Gastrocnemius medialis (tissue), 4 donors: ENCODE measurements around the gene PEMT. TPM values are rescaled to one million over a fixed set of nuclear protein-coding genes. Genes with fewer than 3 reads are reported as not detected.

Experiments
- ATAC-seq, 2 donors: fragments of 150-250 bp; one replicate each; pipeline ENCODE4 v1.9.1; 2016
- DNase-seq, 2 donors: peaks; one replicate each; pipeline ENCODE4 v3.0.0-alpha.2; 2019
- H3K27ac ChIP-seq, 4 donors: fragments of 200-600 bp; sonication (generic); 1 replicate in 1 of 4; 2 replicates in 3 of 4; pipeline ENCODE4 v1.5.1; 2016 to 2018; ENCODE audit warnings: mild to moderate bottlenecking in 2 of 4, moderate library complexity in 1 of 4
- H3K27me3 ChIP-seq, 3 donors: fragments of 200-600 bp; sonication (generic) in 2 of 3; 1 replicate in 1 of 3; 2 replicates in 2 of 3; pipeline versions ENCODE4 v1.5.1 to v1.6.0; 2016 to 2019; ENCODE audit warnings: mild to moderate bottlenecking in 1 of 3, moderate library complexity in 1 of 3
- H3K36me3 ChIP-seq, 2 donors: fragments of 200-600 bp; sonication (generic) in 1 of 2; one replicate each; pipeline ENCODE4 v1.5.1; 2017 to 2018
- H3K4me1 ChIP-seq, 2 donors: fragments of 200-600 bp; sonication (generic) in 1 of 2; one replicate each; pipeline ENCODE4 v1.5.1; 2016 to 2017; ENCODE audit warnings: mild to moderate bottlenecking in 2 of 2
- H3K4me3 ChIP-seq, 4 donors: fragments of 200-600 bp; sonication (generic) in 3 of 4; 1 replicate in 1 of 4; 2 replicates in 3 of 4; pipeline ENCODE4 v1.5.1; 2016 to 2019; ENCODE audit warnings: mild to moderate bottlenecking in 2 of 4
- H3K9me3 ChIP-seq, 3 donors: fragments of 200-600 bp; sonication (generic) in 2 of 3; 1 replicate in 1 of 3; 2 replicates in 2 of 3; pipeline ENCODE4 v1.5.1; 2016 to 2019
- POLR2A ChIP-seq, 2 donors: fragments of 450-650 bp; IDR thresholded peaks; one replicate each; pipeline ENCODE4 v1.6.1; 2017; ENCODE audit warnings: antibody characterized with exemption in 2 of 2, mild to moderate bottlenecking in 2 of 2, moderate library complexity in 2 of 2
- in situ Hi-C, 4 donors: fragments of 200-750 bp; cut with MboI; loops; one replicate each; pipeline versions ENCODE4 v1.15.0 to v1.8.0; 2017; ENCODE audit warnings: low sequenced_read_pairs in 4 of 4
- intact Hi-C: fragments of 100-400 bp; cut with DNase I; formaldehyde crosslinking; loops from one replicate; pipeline ENCODE4 v1.15.1; 2023; ENCODE audit warnings: low total_unique reads
- total RNA-seq, 4 donors: library from RNA; depleted of rRNA; stranded (reverse); fragments of >200 nt; gene quantifications; one replicate each; pipeline versions ENCODE4 v1.1.0 to v1.2.3, GENCODE V29; 2016
- TF ChIP-seq, protein P1 (sequence below), 5 experiments: fragments of 450-650 bp in 3 of 5; fragments of 200-600 bp in 2 of 5; sonication (generic) in 2 of 5; IDR thresholded peaks in 4 of 5; conservative IDR thresholded peaks in 1 of 5; 1 replicate in 4 of 5; 2 replicates in 1 of 5; pipeline ENCODE4 v1.5.1; 2016 to 2019; ENCODE audit warnings: antibody characterized with exemption in 5 of 5, mild to moderate bottlenecking in 3 of 5, moderate library complexity in 3 of 5

The PEMT gene
- total RNA-seq, 4 donors from 2014 or later = 32.8 to 48.2 (median 34.2) TPM

- intact Hi-C loops = no loop called here
- TF ChIP-seq POLR2A (IDR thresholded peaks at IDR 0.05) = no peak
- TF ChIP-seq, protein P1, sequence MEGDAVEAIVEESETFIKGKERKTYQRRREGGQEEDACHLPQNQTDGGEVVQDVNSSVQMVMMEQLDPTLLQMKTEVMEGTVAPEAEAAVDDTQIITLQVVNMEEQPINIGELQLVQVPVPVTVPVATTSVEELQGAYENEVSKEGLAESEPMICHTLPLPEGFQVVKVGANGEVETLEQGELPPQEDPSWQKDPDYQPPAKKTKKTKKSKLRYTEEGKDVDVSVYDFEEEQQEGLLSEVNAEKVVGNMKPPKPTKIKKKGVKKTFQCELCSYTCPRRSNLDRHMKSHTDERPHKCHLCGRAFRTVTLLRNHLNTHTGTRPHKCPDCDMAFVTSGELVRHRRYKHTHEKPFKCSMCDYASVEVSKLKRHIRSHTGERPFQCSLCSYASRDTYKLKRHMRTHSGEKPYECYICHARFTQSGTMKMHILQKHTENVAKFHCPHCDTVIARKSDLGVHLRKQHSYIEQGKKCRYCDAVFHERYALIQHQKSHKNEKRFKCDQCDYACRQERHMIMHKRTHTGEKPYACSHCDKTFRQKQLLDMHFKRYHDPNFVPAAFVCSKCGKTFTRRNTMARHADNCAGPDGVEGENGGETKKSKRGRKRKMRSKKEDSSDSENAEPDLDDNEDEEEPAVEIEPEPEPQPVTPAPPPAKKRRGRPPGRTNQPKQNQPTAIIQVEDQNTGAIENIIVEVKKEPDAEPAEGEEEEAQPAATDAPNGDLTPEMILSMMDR (IDR thresholded peaks at IDR 0.05 in 4 of 5, conservative IDR thresholded peaks at IDR 0.05 in 1 of 5) = no peak
- H3K4me1 ChIP-seq = no peaks in the 10 kb centered on the region
- H3K9me3 ChIP-seq = no peaks in the 10 kb centered on the region
- no peaks in the 10 kb centered on the region for H3K36me3 ChIP-seq
- no peaks in the 10 kb centered on the region for H3K27me3 ChIP-seq
- no peak overlapping the region for H3K4me3 ChIP-seq
- DNase-seq (no peak), ATAC-seq (no peak)
- in situ Hi-C loops = loop anchor here in 1 of 4 donors (25.0 kb wide), 1 partner anchor 639 kb away; no protein-coding TSS in a partner anchor
- H3K27ac ChIP-seq = no peak overlapping the region
Measured at GRCh38 chr17:17626151-17626805, 34.8 kb upstream of the PEMT start.

DNA sequence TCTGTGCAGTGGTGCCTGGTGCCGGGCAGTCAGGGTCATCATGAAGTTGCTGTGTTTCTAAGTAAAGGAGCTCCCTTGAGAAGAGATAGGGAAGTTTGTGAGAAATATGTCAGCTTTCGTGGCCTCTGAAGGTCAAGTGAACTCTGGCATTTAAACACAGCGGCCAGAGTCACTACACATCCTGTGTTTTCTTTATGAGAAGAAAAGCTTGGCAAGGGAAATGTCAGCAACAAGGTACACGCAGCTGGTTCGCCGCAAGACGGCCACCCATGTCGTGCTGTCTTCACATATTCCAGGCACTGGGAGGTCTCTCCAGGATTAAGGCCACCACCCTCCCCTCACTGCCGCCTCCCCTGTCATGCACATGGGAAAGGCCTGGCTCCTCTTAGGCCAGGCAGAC is 33.2 kb upstream of the PEMT start:
- Histone ChIP-seq H3K4me1 (no peaks in the 10 kb centered on the region), H3K36me3 (no peaks in the 10 kb centered on the region), H3K9me3 (no peaks in the 10 kb centered on the region), H3K27me3 (no peaks in the 10 kb centered on the region), H3K27ac (no peak overlapping the region), H3K4me3 (no peak overlapping the region)
- in situ Hi-C loops (loop anchor here in 1 of 4 donors (25.0 kb wide), 2 partner anchors 88 to 637 kb away; no protein-coding TSS in a partner anchor), intact Hi-C loops (no loop called here)
- DNase-seq (no peak), ATAC-seq (no peak)
- TF ChIP-seq, protein P1 (IDR thresholded peaks at IDR 0.05 in 4 of 5, conservative IDR thresholded peaks at IDR 0.05 in 1 of 5) = no peak
- no peak for TF ChIP-seq POLR2A (IDR thresholded peaks at IDR 0.05)

- TF ChIP-seq POLR2A (IDR thresholded peaks at IDR 0.05) = no peak
- TF ChIP-seq, protein P1 (IDR thresholded peaks at IDR 0.05 in 4 of 5, conservative IDR thresholded peaks at IDR 0.05 in 1 of 5) = no peak
- H3K36me3 ChIP-seq = no peaks in the 10 kb centered on the region
- no peaks in the 10 kb centered on the region for H3K27me3 ChIP-seq
- no peaks in the 10 kb centered on the region for H3K9me3 ChIP-seq
- no peaks in the 10 kb centered on the region for H3K4me1 ChIP-seq
- in situ Hi-C loops = loop anchor here in 1 of 4 donors (25.0 kb wide), 1 partner anchor 88 kb away; no protein-coding TSS in a partner anchor
- H3K4me3 ChIP-seq = no peak overlapping the region
- intact Hi-C loops = no loop called here
- ATAC-seq (no peak), DNase-seq (no peak)
- H3K27ac ChIP-seq = no peak overlapping the region
Measured at GRCh38 chr17:17623904-17624303, 32.4 kb upstream of the PEMT start.

GRCh38 chr17:17621254-17621653 is 29.7 kb upstream of the PEMT start:
- Histone ChIP-seq H3K4me3 (no peak overlapping the region), H3K36me3 (no peaks in the 10 kb centered on the region), H3K9me3 (no peaks in the 10 kb centered on the region), H3K27me3 (no peaks in the 10 kb centered on the region), H3K27ac (no peak overlapping the region), H3K4me1 (no peaks in the 10 kb centered on the region)
- DNase-seq = no peak
- in situ Hi-C loops (loop anchor here in 1 of 4 donors (25.0 kb wide), 1 partner anchor 91 kb away; no protein-coding TSS in a partner anchor), intact Hi-C loops (no loop called here)
- no peak for ATAC-seq
- no peak for TF ChIP-seq POLR2A (IDR thresholded peaks at IDR 0.05)
- TF ChIP-seq, protein P1 (IDR thresholded peaks at IDR 0.05 in 4 of 5, conservative IDR thresholded peaks at IDR 0.05 in 1 of 5) = no peak
